Renal cortical epithelial cell (primary cell): Measurements from ENCODE around the gene AP5B1. TPM values are rescaled to one million over a fixed set of nuclear protein-coding genes. Genes with fewer than 3 reads are reported as not detected.

ENCODE experiments used
- DNase-seq: peaks from one replicate; pipeline ENCODE4 v3.0.0-alpha.2; 2011; ENCODE audit warnings: low read depth
- total RNA-seq: library from RNA; depleted of rRNA; stranded (reverse); fragments of >200 nt; gene quantifications from 2 replicates; pipeline ENCODE4 v1.2.3, GENCODE V29; 2014

Gene AP5B1
- total RNA-seq, 1 donor from 2014 or later, result 17.2 TPM

GRCh38 chr11:65801153-65801987 is 20.6 kb upstream of the AP5B1 start:
- no peak for DNase-seq

GRCh38 chr11:65798882-65799281 is 18.1 kb upstream of the AP5B1 start:
- no peak for DNase-seq

GRCh38 chr11:65797711-65798110 is 16.9 kb upstream of the AP5B1 start:
- DNase-seq, result no peak

DNA sequence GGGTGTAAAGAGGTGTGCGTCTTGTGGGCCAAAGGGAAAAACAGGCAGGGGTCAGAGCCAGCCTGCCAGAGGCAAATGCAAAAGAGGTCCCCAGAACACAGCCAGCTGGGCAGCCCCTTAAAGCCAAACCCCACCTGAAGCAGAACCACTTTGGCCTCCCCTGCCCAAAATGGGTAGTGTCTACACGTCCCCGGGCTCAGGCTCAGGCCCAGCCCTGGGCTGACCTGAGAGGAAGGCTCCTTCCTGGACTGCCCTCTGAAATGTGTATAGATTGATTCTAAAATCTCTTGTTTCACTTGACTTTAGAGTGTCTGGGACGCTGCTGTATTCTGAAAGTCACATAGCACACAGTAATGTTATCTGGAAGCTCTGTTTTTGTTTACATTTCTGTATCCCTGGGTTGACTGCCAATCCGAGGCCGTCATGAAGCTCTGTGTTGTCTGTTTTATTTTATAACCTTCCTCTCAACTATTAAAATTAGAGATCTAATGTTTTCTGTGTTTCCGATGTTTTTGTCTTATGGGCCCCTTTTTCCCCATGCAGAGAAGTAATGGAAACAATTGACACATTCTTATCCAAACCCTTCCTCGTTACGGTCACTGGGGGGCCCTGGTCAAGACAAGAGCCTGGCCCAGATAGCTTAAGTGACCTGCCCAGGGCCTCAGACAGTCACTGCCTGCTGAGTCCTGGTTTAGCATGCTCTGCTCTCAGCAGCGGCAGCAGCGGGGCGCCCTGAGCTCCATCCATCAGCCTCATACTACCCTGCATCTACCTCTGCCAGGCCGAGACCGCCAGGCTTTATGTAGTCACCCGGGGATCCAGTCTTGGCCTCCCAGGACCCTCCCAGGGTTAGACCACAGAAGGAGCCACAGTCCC is 16.2 kb upstream of the AP5B1 start:
- DNase-seq, result no peak

DNA sequence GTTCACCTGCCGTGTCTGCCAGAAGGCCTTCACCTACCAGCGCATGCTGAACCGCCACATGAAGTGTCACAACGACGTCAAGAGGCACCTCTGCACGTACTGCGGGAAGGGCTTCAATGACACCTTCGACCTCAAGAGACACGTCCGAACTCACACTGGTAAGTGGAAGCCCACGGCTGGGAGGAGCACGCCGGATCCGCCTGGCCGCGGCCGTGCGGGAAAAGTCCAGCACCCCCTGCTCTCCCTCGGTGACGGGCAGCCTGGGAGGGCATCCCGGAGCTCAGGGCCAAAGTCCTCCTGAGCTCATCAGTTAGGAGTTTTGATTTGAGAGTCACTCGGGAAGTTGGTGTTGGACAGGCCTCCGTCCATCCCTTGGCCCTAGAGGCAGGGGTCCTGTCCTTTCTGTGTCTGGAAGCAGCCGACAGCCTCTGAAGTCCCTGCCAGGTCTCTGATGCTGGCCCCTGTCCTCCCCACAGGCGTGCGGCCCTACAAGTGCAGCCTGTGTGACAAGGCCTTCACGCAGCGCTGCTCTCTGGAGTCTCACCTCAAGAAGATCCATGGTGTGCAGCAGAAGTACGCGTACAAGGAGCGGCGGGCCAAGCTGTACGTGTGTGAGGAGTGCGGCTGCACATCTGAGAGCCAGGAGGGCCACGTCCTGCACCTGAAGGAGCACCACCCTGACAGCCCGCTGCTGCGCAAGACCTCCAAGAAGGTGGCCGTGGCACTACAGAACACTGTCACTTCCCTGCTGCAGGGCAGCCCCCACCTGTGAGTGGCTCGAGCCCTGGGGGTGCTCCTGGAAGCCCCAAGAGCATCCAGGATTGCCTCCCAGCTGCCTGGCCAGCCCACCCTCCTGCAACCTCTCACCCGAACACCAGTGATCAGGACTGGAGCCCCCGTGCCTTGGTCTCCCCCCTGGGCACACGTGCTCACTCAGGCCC is 14.1 kb upstream of the AP5B1 start:
- DNase-seq, result no peak

DNA sequence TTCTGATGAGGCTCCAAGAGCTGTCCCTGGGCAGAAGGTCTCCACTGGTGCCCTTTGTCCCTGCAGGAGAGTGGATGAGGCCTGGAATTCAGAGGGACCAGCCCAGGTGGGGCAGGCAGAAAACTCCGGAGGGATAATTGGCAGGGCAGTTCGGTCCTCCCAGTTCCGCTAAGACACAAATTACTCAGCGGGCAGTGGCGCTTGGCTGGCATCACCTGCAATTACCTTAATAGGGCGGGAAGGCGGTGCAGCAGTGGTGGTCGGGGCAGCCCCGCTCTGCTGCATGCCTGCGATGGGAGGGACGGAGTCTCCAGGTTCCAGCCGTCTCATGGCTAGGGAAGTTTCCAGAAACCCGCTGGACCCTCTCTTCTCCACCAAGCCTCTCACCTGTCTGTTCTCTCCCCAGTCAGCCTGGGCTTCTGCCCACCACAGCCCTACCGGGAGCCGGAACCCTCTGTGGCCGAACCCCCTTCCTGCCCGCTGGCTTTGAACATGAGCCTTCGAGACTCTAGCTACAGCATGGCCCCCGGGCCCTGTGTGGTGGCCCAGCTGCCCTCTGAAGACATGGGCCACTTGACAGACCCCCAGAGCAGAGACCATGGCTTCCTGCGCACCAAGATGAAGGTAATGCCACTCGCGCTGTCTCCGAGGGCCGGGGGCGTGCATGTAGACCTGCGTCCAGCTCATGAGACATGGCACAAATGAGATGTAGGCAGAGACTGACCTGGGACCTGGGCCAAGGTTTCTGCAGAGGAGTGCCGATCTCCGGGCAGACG is 13.0 kb upstream of the AP5B1 start:
- no peak for DNase-seq

DNA sequence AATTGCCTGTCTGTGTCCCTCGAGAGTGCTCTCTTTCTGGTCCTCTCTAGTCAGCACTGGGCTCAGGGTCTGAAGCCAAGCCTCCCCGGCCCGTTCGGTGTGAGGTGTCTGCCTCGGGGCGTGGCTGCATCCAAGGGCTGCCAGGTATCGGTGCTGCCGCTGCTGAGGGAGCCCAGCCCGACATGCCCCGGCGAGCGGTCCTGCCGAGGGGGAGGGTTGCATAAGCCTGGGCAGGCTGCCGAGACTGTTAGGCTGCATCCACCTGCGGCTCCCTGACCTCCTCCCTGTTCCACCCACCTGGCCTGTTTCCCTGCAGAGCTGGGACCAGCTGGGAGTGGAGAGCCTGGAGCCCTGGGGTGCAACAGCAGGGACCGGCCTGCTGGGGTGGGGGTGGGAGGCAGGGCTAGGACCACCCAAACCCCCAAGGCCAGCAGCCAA is 12.4 kb upstream of the AP5B1 start:
- DNase-seq, result no peak

DNA sequence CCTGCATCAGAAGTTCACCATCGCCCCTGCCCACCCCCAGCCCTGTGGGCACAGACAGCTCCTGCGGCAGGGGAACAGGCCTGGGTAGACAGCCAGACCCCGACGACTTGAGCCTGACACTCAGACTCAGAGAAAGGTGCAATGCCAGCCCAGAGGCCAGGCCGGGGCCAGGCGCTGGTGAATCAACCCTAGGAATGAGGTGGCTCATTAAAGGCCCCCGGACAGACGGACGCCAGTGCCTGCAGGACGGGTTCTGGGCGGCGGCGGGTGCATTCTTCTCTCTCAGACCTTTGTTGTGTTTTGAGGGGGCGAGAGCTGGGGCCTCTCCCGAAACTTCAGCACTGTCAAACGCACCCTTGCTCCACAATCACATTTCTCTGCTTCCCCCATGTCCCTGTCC is 11.7 kb upstream of the AP5B1 start:
- no peak for DNase-seq

DNA sequence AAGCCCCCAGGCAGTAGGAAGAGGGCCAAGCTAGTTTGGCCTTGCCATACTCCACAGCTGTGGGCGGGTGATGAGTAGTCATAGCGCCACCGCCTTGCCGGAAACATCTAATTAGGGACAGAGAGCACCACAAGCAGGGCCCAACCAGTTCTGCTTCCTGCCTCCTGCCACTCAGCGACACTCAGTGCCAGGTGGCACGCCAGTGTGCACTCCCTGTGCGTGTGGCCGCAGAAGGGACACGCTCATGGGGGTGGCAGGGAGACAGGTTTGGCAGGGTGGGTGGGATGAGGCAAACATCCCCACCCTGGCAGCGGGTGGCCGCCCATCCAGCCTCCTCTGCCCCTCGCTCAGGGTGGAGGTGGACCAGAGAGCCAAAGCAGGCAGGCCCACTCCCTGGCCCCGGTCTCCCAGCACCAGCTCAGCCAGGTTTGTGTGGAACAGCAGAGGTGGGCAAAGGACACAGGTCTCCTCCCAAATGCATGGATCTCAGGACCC is 11.0 kb upstream of the AP5B1 start:
- DNase-seq, result peak; percentile 27

DNA sequence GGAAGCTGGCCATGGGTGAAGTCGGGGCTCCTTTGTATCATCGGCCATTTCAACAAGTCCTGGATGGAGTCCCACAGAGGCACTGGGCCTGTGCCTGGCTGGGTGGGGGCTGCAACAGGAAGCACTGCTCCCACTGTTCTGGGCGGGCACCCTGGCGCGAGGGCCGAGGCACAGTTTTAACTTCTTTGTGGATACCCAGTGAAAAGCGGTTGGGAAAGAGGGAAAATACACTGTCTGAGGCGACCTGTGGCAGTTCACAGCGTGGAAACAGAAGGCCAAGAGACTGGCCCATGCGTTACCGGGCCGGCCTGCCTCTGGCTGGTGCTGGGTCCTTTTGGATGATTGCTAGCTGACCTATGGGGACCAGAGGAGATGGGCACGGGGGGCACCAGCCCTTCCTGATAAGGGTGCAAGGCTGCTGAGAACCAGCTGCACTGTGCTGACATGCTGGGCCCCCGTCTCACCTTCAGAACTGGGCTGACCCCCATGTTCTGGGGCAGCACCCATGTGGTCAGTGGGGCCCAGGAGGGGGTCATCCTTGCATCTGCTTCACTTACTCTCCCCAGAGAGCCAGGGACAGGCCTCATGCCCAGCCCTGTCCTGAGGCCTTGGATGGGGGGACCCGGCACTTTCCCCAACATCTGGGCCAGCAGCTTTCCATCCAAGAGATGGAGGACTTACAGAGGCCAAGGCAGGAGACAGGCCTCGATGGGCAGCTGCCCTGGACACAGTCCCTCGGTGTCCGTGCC is 10.3 kb upstream of the AP5B1 start:
- DNase-seq, result no peak

GRCh38 chr11:65790104-65790901 is 9.5 kb upstream of the AP5B1 start:
- no peak for DNase-seq

DNA sequence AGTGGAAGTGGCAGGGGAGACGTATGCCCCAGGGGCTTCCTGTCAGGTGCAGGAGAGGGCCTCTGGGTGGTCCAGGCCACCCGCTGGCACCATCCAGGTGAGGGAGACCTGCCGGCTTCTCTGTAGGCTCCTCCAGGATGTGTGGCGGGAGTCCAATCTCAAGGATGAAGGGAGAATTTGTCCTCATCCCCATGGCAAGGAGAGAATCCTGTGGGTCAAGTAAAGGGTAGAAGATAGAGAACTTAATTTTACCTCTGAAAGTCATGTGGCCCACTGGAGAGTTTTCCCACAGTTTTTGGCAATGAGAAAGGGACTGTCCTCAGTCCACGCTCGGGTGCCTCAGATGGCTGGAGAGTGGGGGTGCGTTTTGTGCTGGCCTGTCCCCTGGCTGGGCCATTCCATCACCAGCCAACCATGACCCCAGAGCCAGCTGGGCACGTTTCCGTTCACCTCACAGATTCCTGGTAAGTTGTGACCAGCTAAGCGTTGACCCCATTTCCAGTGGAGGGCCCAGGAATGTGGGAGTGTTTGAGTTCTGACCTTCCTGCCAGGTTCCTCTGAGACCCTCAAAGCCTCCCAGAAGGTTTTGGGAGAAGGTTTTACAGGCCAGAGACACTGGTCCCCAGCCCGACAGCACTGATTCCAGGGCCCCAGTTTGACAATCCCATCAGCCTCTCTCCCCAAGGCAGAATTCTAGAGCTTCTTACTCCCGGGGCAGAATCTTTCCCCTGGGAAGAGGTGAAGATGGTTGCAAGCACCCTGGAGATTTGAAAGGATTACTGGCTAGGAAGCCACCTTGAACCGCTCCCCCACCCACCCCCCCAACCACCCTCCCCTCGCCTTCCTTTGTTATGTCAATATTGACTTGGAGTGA is 8.7 kb upstream of the AP5B1 start:
- DNase-seq, result no peak

GRCh38 chr11:65788821-65789220 is 8.0 kb upstream of the AP5B1 start:
- DNase-seq, result no peak

GRCh38 chr11:65787649-65788622 is 7.2 kb upstream of the AP5B1 start:
- no peak for DNase-seq

GRCh38 chr11:65786786-65787636 is 6.2 kb upstream of the AP5B1 start, which contains the start of gene OVOL1:
TSS of gene OVOL1 (plus strand) at chr11:65787063. CDS start at chr11:65787374, 311 bp downstream.
- DNase-seq, result no peak
